Measurements from ENCODE around the gene SYNDIG1.

DNA sequence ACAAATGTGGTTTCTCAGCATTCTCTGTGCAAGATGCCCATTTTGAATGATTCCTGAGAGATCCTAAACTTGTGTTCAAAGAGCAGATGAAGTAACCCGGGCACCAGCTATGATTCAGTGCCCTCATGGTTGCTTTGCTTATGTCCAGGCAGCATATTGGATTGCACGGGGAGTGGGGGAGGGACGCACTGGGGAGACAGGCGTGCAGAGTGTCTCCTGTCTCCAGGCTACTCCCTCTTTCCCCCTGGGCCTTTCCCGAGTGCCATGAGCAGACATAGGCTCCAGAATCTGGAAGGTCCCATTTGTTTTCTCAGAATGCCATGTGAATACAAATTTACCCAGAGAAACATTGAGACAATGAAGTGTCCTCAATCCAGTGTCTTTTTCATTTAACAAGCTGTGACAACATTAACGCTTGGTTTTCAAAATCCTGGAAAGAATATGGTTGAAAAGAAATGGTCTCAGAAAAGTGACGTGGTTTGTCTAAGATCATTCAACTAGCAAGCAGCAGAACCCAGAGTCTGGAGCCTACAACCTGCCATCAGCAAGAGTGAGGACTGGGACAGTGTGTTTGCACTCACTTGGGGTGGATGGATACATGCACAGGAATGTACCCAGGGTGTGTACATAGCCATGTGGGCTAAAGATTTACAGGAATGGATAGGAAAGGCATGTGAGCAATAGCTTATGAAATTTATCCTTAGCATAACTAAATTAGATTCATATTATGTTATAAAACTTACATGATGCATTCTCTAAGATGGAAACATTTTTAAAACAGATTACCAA is 4.2 kb downstream of the SYNDIG1 start:
- no peak for TF ChIP-seq POLR2AphosphoS5 (IDR thresholded peaks at IDR 0.05; ENCODE audit: borderline replicate concordance, low read depth, low read length)
- no peak for TF ChIP-seq EZH2 (IDR thresholded peaks at IDR 0.05)
